ENCODE results near the gene PRKCQ. TPM values are rescaled to one million over a fixed set of nuclear protein-coding genes. Genes with fewer than 3 reads are reported as not detected.

The PRKCQ gene
- total and polyA plus RNA-seq, 2 of the 8 experiments (the other 6 are each of a cell fraction or from before 2014, with no cell fraction given): 9.1 to 22.6 TPM

- no peak overlapping the region for H3K9ac ChIP-seq (replicated peaks in 1 of 4; ENCODE audit: extremely low read depth in 1 of 4, low read depth in 3 of 4, low read length in 3 of 4)
- no peaks in the 10 kb centered on the region; a peak in 2 of 7 replicates for H3K4me1 ChIP-seq (replicated peaks in 1 of 4; ENCODE audit: control insufficient read depth in 3 of 4, insufficient read depth in 4 of 4, low read length in 3 of 4)
- H4K91ac ChIP-seq (replicated peaks; ENCODE audit: insufficient read length, low read length): no peak overlapping the region
- no peak overlapping the region for H4K5ac ChIP-seq (ENCODE audit: insufficient read length, low read depth, low read length)
- H3K23me2 ChIP-seq (ENCODE audit: low read depth, low read length): peaks cover 3% of the 10 kb centered on the region; the same call in 1 of the 2 replicates
- H3K27me3 ChIP-seq (replicated peaks in 1 of 4; ENCODE audit: control insufficient read depth in 3 of 4, extremely low read depth in 1 of 4, insufficient read depth in 3 of 4, low read length in 3 of 4): no peaks in the 10 kb centered on the region
- POLR2A ChIA-PET (ENCODE audit: partially characterized antibody): interaction anchor here (0.6 to 7.0 kb wide), 3 partner anchors 37 to 248 kb away, joined by 3 to 66 read pairs (median 3); partner anchors contain the start of gene PFKFB3
- H2BK5ac ChIP-seq (ENCODE audit: low read depth, low read length): no peak overlapping the region
- FAIRE-seq: no peak
- no peaks in the 10 kb centered on the region; a peak in 1 of 4 replicates for H3K79me2 ChIP-seq (ENCODE audit: control insufficient read depth in 1 of 2, insufficient read depth in 2 of 2, low read length in 2 of 2)
- H2BK120ac ChIP-seq (replicated peaks; ENCODE audit: low read depth, low read length): no peak overlapping the region
- H4K8ac ChIP-seq (ENCODE audit: extremely low read depth, insufficient read depth, low read length): no peak overlapping the region
- no peak overlapping the region for H3K27ac ChIP-seq (ENCODE audit: low read depth, low read length)
- H4K20me1 ChIP-seq (replicated peaks in 1 of 2; ENCODE audit: control insufficient read depth in 1 of 2, insufficient read depth in 2 of 2, low read length in 2 of 2): no peaks in the 10 kb centered on the region
- no peak for TF ChIP-seq TBP (IDR thresholded peaks at IDR 0.05; ENCODE audit: low read depth, low read length)
- TF ChIP-seq CEBPB (IDR thresholded peaks at IDR 0.05; ENCODE audit: low read depth, low read length): no peak
- no peak for TF ChIP-seq CBX5 (IDR thresholded peaks at IDR 0.05; ENCODE audit: low read depth, low read length)
- TF ChIP-seq USF2 (IDR thresholded peaks at IDR 0.05; ENCODE audit: low read length): no peak
- no peak for TF ChIP-seq CTBP2 (IDR thresholded peaks at IDR 0.05; ENCODE audit: borderline replicate concordance, insufficient read depth, insufficient read length, low read length)
- TF ChIP-seq RNF2 (IDR thresholded peaks at IDR 0.05; ENCODE audit: borderline replicate concordance, low read depth, low read length, missing control alignments, poor library complexity, severe bottlenecking): no peak
- TF ChIP-seq ZNF274 (IDR thresholded peaks at IDR 0.05; ENCODE audit: borderline replicate concordance, extremely low read depth, low read length): no peak
- TF ChIP-seq GABPA (IDR thresholded peaks at IDR 0.05; ENCODE audit: borderline replicate concordance, insufficient read depth, low read length): no peak
- TF ChIP-seq SRF (IDR thresholded peaks at IDR 0.05; ENCODE audit: low read depth, low read length): no peak
- TF ChIP-seq EGR1 (IDR thresholded peaks at IDR 0.05; ENCODE audit: borderline replicate concordance, low read depth, low read length): no peak
- no peak overlapping the region for H3K4me3 ChIP-seq (ENCODE audit: extremely low read depth in 1 of 4, insufficient read depth in 2 of 4, low read depth in 3 of 4, low read length in 4 of 4)
- H3K79me1 ChIP-seq (ENCODE audit: low read depth, low read length): no peaks in the 10 kb centered on the region
- 0 out of 2 replicates have a peak overlapping the region, but pooled peaks have one; percentile 7 for H2BK12ac ChIP-seq (ENCODE audit: low read depth, low read length)
- no peaks in the 10 kb centered on the region for H3K36me3 ChIP-seq (ENCODE audit: control insufficient read depth in 2 of 4, insufficient read depth in 4 of 4, low read length in 3 of 4)
- H3K4me2 ChIP-seq (ENCODE audit: insufficient read depth in 1 of 2, low read depth in 2 of 2, low read length in 2 of 2): no peak overlapping the region
- H3K14ac ChIP-seq (ENCODE audit: insufficient read length): no peak overlapping the region
- no peak overlapping the region for H2AK5ac ChIP-seq (ENCODE audit: low read depth, low read length)
- H2BK15ac ChIP-seq (ENCODE audit: low read length): no peak overlapping the region
- no peak overlapping the region for H3K23ac ChIP-seq (ENCODE audit: insufficient read length)
- no peak overlapping the region for H3K4ac ChIP-seq (replicated peaks; ENCODE audit: insufficient read length, low read depth, low read length)
- CTCF ChIA-PET (ENCODE audit: partially characterized antibody): interaction anchor here (0.9 to 6.1 kb wide), 19 partner anchors 9 to 448 kb away, joined by 3 to 56 read pairs (median 7); partner anchors contain the start of gene PFKFB3
- WGBS, 2 experiments (ENCODE audit: extremely low coverage in 1 of 2, insufficient coverage in 1 of 2, insufficient read length in 1 of 2, insufficient replicate concordance in 2 of 2, low coverage in 1 of 2, low lambda C conversion rate in 2 of 2, missing lambda C conversion rate in 1 of 2): 93% methylated on average over 8 of the region's 8 CpGs; no CpG with 5 or more reads in 1 of the 2 experiments
- DNase-seq (ENCODE audit: low read depth in 1 of 2, low spot score in 2 of 2): no peak
- no peak overlapping the region for H3K18ac ChIP-seq (ENCODE audit: extremely low read depth, low read length)
- H3K9me3 ChIP-seq (ENCODE audit: insufficient read depth in 2 of 2, low read depth in 1 of 2, low read length in 1 of 2): no peaks in the 10 kb centered on the region
- no peak overlapping the region for H3K56ac ChIP-seq (replicated peaks; ENCODE audit: insufficient read length, low read depth, low read length)
- H2BK20ac ChIP-seq (ENCODE audit: low read length): 0 out of 2 replicates have a peak overlapping the region, but pooled peaks have one; percentile 66
- H2AFZ ChIP-seq (ENCODE audit: low read length): no peak overlapping the region
These were observed 177.1 kb downstream of the PRKCQ start for GRCh38 chr10:6402960-6403359.
